Panc1 (cell line): ENCODE data around the gene MACROD2. TPM values are rescaled to one million over a fixed set of nuclear protein-coding genes. Genes with fewer than 3 reads are reported as not detected.

Source experiments
- ATAC-seq: fragments of 200-7000 bp; cut with Tn5 transposase; 2 replicates; pipeline ENCODE4 v1.9.1; 2020; ENCODE audit warnings: mild to moderate bottlenecking, moderate library complexity
- BruUV-seq: library from RNA; stranded (reverse); fragments of 400-500 nt; replicated peaks from 2 replicates; lab custom pipeline; 2021; lab: Mats Ljungman, UMichigan
- CTCF ChIA-PET: fragments of 300-600 bp; sonication (Branson Sonifier 250); formaldehyde crosslinking; loops from one replicate; lab custom pipeline; 2022; ENCODE audit warnings: antibody characterized with exemption; lab: Charles Lee
- POLR2A ChIA-PET: fragments of 300-600 bp; sonication (Branson Sonifier 250); formaldehyde crosslinking; loops from one replicate; lab custom pipeline; 2022; ENCODE audit warnings: antibody characterized with exemption; lab: Charles Lee
- DNase-seq: peaks from one replicate; pipeline ENCODE4 v3.0.0-alpha.2; 2010; ENCODE audit warnings: low read depth, low spot score
- H3K27ac ChIP-seq: 2 replicates; pipeline ENCODE4 v1.5.1; 2011; ENCODE audit warnings: mild to moderate bottlenecking, low read length, inconsistent platforms
- H3K27me3 ChIP-seq: fragments of 200-500 bp; sonication (Bioruptor generic); 2 replicates; pipeline ENCODE4 v1.6.0; 2014; ENCODE audit warnings: low read length, inconsistent platforms; ENCODE audit not compliant: control insufficient read depth, insufficient read depth
- H3K36me3 ChIP-seq: fragments of 200-500 bp; sonication (Bioruptor generic); 2 replicates; pipeline ENCODE4 v1.5.1; 2014; ENCODE audit warnings: inconsistent platforms, mild to moderate bottlenecking, low read length, moderate library complexity; ENCODE audit not compliant: control insufficient read depth, insufficient read depth
- H3K4me1 ChIP-seq: 2 replicates; pipeline ENCODE4 v1.5.1; 2011; ENCODE audit warnings: inconsistent platforms, mild to moderate bottlenecking, low read length, moderate library complexity; ENCODE audit not compliant: control insufficient read depth, insufficient read depth
- H3K4me3 ChIP-seq, 2 experiments: 2 replicates each; pipeline ENCODE4 v1.5.1; 2011 to 2012; ENCODE audit warnings: low read depth in 2 of 2, low read length in 2 of 2, mild to moderate bottlenecking in 2 of 2, inconsistent platforms in 1 of 2, moderate library complexity in 1 of 2
- H3K9me3 ChIP-seq: fragments of 200-500 bp; sonication (Bioruptor generic); 2 replicates; pipeline ENCODE4 v1.5.1; 2014; ENCODE audit warnings: low read depth, mild to moderate bottlenecking, inconsistent platforms, low read length, moderate library complexity; ENCODE audit not compliant: control insufficient read depth, insufficient read depth
- CTCF ChIP-seq: fragments of 450-650 bp; IDR thresholded peaks from 2 replicates; pipeline ENCODE4 v1.5.1; 2017; ENCODE audit warnings: mild to moderate bottlenecking
- POLR2AphosphoS5 ChIP-seq: IDR thresholded peaks from 2 replicates; pipeline ENCODE4 v1.6.1; 2012; ENCODE audit warnings: mild to moderate bottlenecking, low read depth, low read length, moderate library complexity
- REST ChIP-seq, 2 experiments: IDR thresholded peaks; 2 replicates each; pipeline ENCODE4 v1.6.1; 2011 to 2012; ENCODE audit warnings: low read depth in 2 of 2, control low read depth in 1 of 2, low read length in 1 of 2, mild to moderate bottlenecking in 1 of 2, moderate library complexity in 1 of 2; ENCODE audit not compliant: insufficient read depth in 1 of 2
- SIN3A ChIP-seq: IDR thresholded peaks from 2 replicates; pipeline ENCODE4 v1.6.1; 2012; ENCODE audit warnings: low read depth, mild to moderate bottlenecking, low read length, moderate library complexity, borderline replicate concordance; ENCODE audit not compliant: insufficient read depth
- TCF7L2 ChIP-seq: IDR thresholded peaks from 2 replicates; pipeline ENCODE4 v1.6.1; 2011; ENCODE audit warnings: mild to moderate bottlenecking, low read depth, low read length, inconsistent platforms
- in situ Hi-C: cut with HindIII; loops from 2 replicates; pipeline ENCODE4 v1.10.0; 2016; ENCODE audit warnings: low sequenced_read_pairs, low pct_unique_long_range_greater_than_20kb
- intact Hi-C: fragments of 100-400 bp; cut with micrococcal nuclease; formaldehyde crosslinking; loops from one replicate; pipeline ENCODE4 v1.10.0; 2022; ENCODE audit not compliant: unreplicated experiment
- total RNA-seq: library from RNA; stranded (reverse); gene quantifications from one replicate; pipeline ENCODE4 v1.2.1, GENCODE V29; 2021; ENCODE audit not compliant: unreplicated experiment

The MACROD2 gene
- total RNA-seq, 1 experiment from 2014 or later, result 1.2 TPM

- POLR2A ChIA-PET, result no interaction called here
- H3K4me1 ChIP-seq, result no peaks in the 10 kb centered on the region
- no peak overlapping the region for H3K27ac ChIP-seq
- BruUV-seq, result no TSS peak
- TF ChIP-seq POLR2AphosphoS5, result no peak
- no peak for TF ChIP-seq TCF7L2
- TF ChIP-seq CTCF, result no peak
- H3K36me3 ChIP-seq, result no peaks in the 10 kb centered on the region
- in situ Hi-C loops, result no loop called here
- H3K27me3 ChIP-seq, result no peaks in the 10 kb centered on the region
- ATAC-seq (no peak), DNase-seq (no peak)
- intact Hi-C loops, result no loop called here
- no peaks in the 10 kb centered on the region for H3K9me3 ChIP-seq
- H3K4me3 ChIP-seq, result no peak overlapping the region
- CTCF ChIA-PET, result interaction anchor here (0.6 kb wide), 1 partner anchor 692 kb away, joined by 3 read pairs; no protein-coding TSS in a partner anchor
Observed at GRCh38 chr20:15288106-15288505, 1292.8 kb downstream of the MACROD2 start.

GRCh38 chr20:15289337-15289736 is 1294.0 kb downstream of the MACROD2 start:
- CTCF ChIA-PET, result no interaction called here
- Histone ChIP-seq H3K9me3 (no peaks in the 10 kb centered on the region), H3K4me1 (no peaks in the 10 kb centered on the region), H3K36me3 (no peaks in the 10 kb centered on the region), H3K4me3 (no peak overlapping the region), H3K27me3 (no peaks in the 10 kb centered on the region), H3K27ac (no peak overlapping the region)
- no peak for TF ChIP-seq REST (IDR thresholded peaks at IDR 0.05; ENCODE audit: insufficient read depth in 1 of 2, low read depth in 2 of 2, low read length in 1 of 2)
- no peak for TF ChIP-seq TCF7L2
- TF ChIP-seq POLR2AphosphoS5, result no peak
- TF ChIP-seq SIN3A, result no peak
- TF ChIP-seq CTCF, result no peak
- intact Hi-C loops, result no loop called here
- POLR2A ChIA-PET, result no interaction called here
- DNase-seq (no peak), ATAC-seq (no peak)
- in situ Hi-C loops, result no loop called here
- BruUV-seq, result no TSS peak
